Measurements from ENCODE around the gene KIF26B. TPM values are rescaled to one million over a fixed set of nuclear protein-coding genes. Genes with fewer than 3 reads are reported as not detected.

KIF26B gene
- total and polyA plus RNA-seq, 10 of the 15 experiments (the other 5 are each of a cell fraction or from before 2014, with no cell fraction given), result 0.35 to 11.6 (median 2.2) TPM

DNA sequence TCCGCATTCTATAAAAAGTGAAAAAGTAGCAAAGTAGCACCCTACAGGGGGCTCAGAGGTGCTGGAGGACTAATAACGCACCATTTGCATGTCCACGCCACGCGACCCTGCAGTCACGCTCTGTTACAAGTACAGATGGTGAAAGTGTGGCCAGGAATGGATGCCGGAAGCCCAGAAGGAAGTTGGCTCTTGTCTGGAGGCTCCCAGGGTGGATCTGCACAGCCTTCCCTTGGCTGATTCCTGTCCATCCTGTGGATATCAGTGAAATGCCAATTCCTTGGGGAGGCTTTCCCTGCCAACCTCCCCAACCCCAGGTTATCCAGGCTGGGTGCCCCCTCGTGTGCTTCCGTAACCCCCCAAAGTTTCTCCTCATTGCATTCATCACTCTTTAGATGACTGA, 396.8 kb downstream of the KIF26B start:
- no peak overlapping the region for H3K4me3 ChIP-seq
- BruUV-seq (replicated peaks), result no TSS peak
- no peak overlapping the region for H2AFZ ChIP-seq (ENCODE audit: control insufficient read depth, low read depth, low read length)
- H3K4me1 ChIP-seq (ENCODE audit: control insufficient read depth, insufficient read depth, low read length), result no peaks in the 10 kb centered on the region
- SMC1A ChIA-PET (ENCODE audit: uncharacterized antibody, unreplicated experiment), result no interaction called here
- CTCF ChIA-PET, result no interaction called here
- no peak overlapping the region for H3K9ac ChIP-seq (ENCODE audit: control insufficient read depth, insufficient read depth, low read length)
- no peaks in the 10 kb centered on the region for H3K79me2 ChIP-seq (ENCODE audit: control insufficient read depth, insufficient read depth, low read length)
- RAD21 ChIA-PET (ENCODE audit: unreplicated experiment), result no interaction called here
- POLR2A ChIA-PET, result no interaction called here
- FAIRE-seq (no peak), DNase-seq (ENCODE audit: low read depth, low spot score) (no peak), ATAC-seq (no peak)
- H3K36me3 ChIP-seq (ENCODE audit: control insufficient read depth in 2 of 2, insufficient read depth in 2 of 2, low read length in 1 of 2), result no peaks in the 10 kb centered on the region
- no peak overlapping the region for H3K4me2 ChIP-seq (ENCODE audit: control insufficient read depth, insufficient read depth)
- intact Hi-C loops (cut with micrococcal nuclease; ENCODE audit: unreplicated experiment), result no loop called here
- WGBS (ENCODE audit: insufficient coverage, insufficient replicate concordance, low lambda C conversion rate, missing lambda C conversion rate), result 39% methylated on average over 9 of the region's 9 CpGs
- no peaks in the 10 kb centered on the region; a peak in 2 of 4 replicates for H3K27me3 ChIP-seq (replicated peaks in 1 of 2; ENCODE audit: control insufficient read depth in 2 of 2, insufficient read depth in 2 of 2, low read length in 1 of 2)
- TF ChIP-seq HDAC2 (IDR thresholded peaks at IDR 0.05), result no peak
- no peak for TF ChIP-seq ZNF207 (IDR thresholded peaks at IDR 0.05; ENCODE audit: borderline replicate concordance)
- no peaks in the 10 kb centered on the region for H4K20me1 ChIP-seq (ENCODE audit: control insufficient read depth, insufficient read depth)
- no peak overlapping the region for H3K27ac ChIP-seq (ENCODE audit: control insufficient read depth, insufficient read depth)
- in situ Hi-C loops (cut with MboI), result no loop called here
- no peaks in the 10 kb centered on the region for H3K9me3 ChIP-seq (replicated peaks; ENCODE audit: control insufficient read depth, insufficient read depth, low read length)

DNA sequence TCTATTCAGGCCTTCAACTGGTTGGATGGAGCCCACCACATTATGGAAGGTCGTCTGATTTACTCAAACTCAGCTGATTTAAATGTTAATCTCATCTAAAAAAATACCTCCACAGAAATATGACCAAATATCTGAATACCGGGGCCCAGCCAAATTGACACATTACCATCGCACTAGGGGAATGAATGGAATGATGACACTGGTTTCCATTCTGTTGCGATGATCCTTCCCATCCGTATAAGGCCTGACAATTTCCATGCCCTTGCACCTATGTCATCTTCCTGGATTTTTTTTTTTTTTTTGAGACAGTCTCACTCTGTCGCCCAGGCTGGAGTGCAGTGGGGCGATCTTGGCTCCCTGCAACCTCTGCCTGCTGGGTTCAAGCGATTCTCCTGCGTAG, 397.5 kb downstream of the KIF26B start:
- no peak overlapping the region for H3K4me2 ChIP-seq (ENCODE audit: control insufficient read depth, insufficient read depth)
- no peak for DNase-seq (ENCODE audit: low read depth, low spot score)
- intact Hi-C loops (cut with micrococcal nuclease; ENCODE audit: unreplicated experiment), result no loop called here

More for the DNA sequence above, 397.5 kb downstream of the KIF26B start:
- RAD21 ChIA-PET (ENCODE audit: unreplicated experiment), result no interaction called here
- no peak overlapping the region for H3K4me3 ChIP-seq
- SMC1A ChIA-PET (ENCODE audit: uncharacterized antibody, unreplicated experiment), result no interaction called here
- H3K27ac ChIP-seq (ENCODE audit: control insufficient read depth, insufficient read depth), result no peak overlapping the region
- no peaks in the 10 kb centered on the region; a peak in 2 of 4 replicates for H3K27me3 ChIP-seq (replicated peaks in 1 of 2; ENCODE audit: control insufficient read depth in 2 of 2, insufficient read depth in 2 of 2, low read length in 1 of 2)
- no peaks in the 10 kb centered on the region for H3K79me2 ChIP-seq (ENCODE audit: control insufficient read depth, insufficient read depth, low read length)
- POLR2A ChIA-PET, result no interaction called here
- H4K20me1 ChIP-seq (ENCODE audit: control insufficient read depth, insufficient read depth), result no peaks in the 10 kb centered on the region
- ATAC-seq (no peak), FAIRE-seq (no peak)
- in situ Hi-C loops (cut with MboI), result no loop called here
- no peaks in the 10 kb centered on the region for H3K9me3 ChIP-seq (replicated peaks; ENCODE audit: control insufficient read depth, insufficient read depth, low read length)
- no peaks in the 10 kb centered on the region for H3K4me1 ChIP-seq (ENCODE audit: control insufficient read depth, insufficient read depth, low read length)
- no peak for TF ChIP-seq CBX3 (IDR thresholded peaks at IDR 0.05; ENCODE audit: borderline replicate concordance, low read depth)
- no peak for TF ChIP-seq IKZF2 (IDR thresholded peaks at IDR 0.05)
- no peak for TF ChIP-seq BRCA1 (IDR thresholded peaks at IDR 0.05; ENCODE audit: low read depth, low read length)
- no peak overlapping the region for H3K9ac ChIP-seq (ENCODE audit: control insufficient read depth, insufficient read depth, low read length)
- no peak overlapping the region for H2AFZ ChIP-seq (ENCODE audit: control insufficient read depth, low read depth, low read length)
- no TSS peak for BruUV-seq (replicated peaks)
- WGBS (ENCODE audit: insufficient coverage, insufficient replicate concordance, low lambda C conversion rate, missing lambda C conversion rate), result 60% methylated on average over 8 of the region's 9 CpGs
- H3K36me3 ChIP-seq (ENCODE audit: control insufficient read depth in 2 of 2, insufficient read depth in 2 of 2, low read length in 1 of 2), result no peaks in the 10 kb centered on the region
- CTCF ChIA-PET, result no interaction called here
